ENCODE results near the gene RPN1. TPM values are rescaled to one million over a fixed set of nuclear protein-coding genes. Genes with fewer than 3 reads are reported as not detected.

The RPN1 gene
- total and polyA plus RNA-seq, 2 of the 8 experiments (the other 6 are each of a cell fraction or from before 2014, with no cell fraction given): 165 to 211 TPM

GRCh38 chr3:128606094-128606493 lies 44.5 kb downstream of the RPN1 start:
- H4K20me1 ChIP-seq (replicated peaks in 1 of 2; ENCODE audit: control insufficient read depth in 1 of 2, insufficient read depth in 2 of 2, low read length in 2 of 2): peaks cover 0 to 9% of the 10 kb centered on the region in 2 experiments
- DNase-seq (ENCODE audit: low read depth in 1 of 2, low spot score in 2 of 2) (no peak), FAIRE-seq (no peak)
- no peak overlapping the region for H2BK15ac ChIP-seq (ENCODE audit: low read length)
- ChIA-PET POLR2A (ENCODE audit: partially characterized antibody) (interaction anchor here (0.6 kb wide), 1 partner anchor 495 kb away, joined by 3 read pairs; no protein-coding TSS in a partner anchor), CTCF (ENCODE audit: partially characterized antibody) (interaction anchor here (1.9 to 11.3 kb wide), 4 partner anchors 10 to 27 kb away, joined by 5 to 182 read pairs (median 84); no protein-coding TSS in a partner anchor)
- no peaks in the 10 kb centered on the region for H3K36me3 ChIP-seq (ENCODE audit: control insufficient read depth in 2 of 4, insufficient read depth in 4 of 4, low read length in 3 of 4)
- no peak overlapping the region for H2BK120ac ChIP-seq (replicated peaks; ENCODE audit: low read depth, low read length)
- no peak overlapping the region for H2BK20ac ChIP-seq (ENCODE audit: low read length)
- no peak overlapping the region for H3K9ac ChIP-seq (replicated peaks in 1 of 4; ENCODE audit: extremely low read depth in 1 of 4, low read depth in 3 of 4, low read length in 3 of 4)
- H2BK12ac ChIP-seq (ENCODE audit: low read depth, low read length): no peak overlapping the region
- H3K18ac ChIP-seq (ENCODE audit: extremely low read depth, low read length): no peak overlapping the region
- H2AFZ ChIP-seq (ENCODE audit: low read length): no peak overlapping the region
- no peak overlapping the region for H3K4me3 ChIP-seq (ENCODE audit: extremely low read depth in 1 of 4, insufficient read depth in 2 of 4, low read depth in 3 of 4, low read length in 4 of 4)
- H3K4me2 ChIP-seq (ENCODE audit: insufficient read depth in 1 of 2, low read depth in 2 of 2, low read length in 2 of 2): no peak overlapping the region
- no peak overlapping the region for H4K8ac ChIP-seq (ENCODE audit: extremely low read depth, insufficient read depth, low read length)
- peaks cover 0 to 8% (median 4%) of the 10 kb centered on the region in 4 experiments; a peak in 4 of 7 replicates for H3K27me3 ChIP-seq (replicated peaks in 1 of 4; ENCODE audit: control insufficient read depth in 3 of 4, extremely low read depth in 1 of 4, insufficient read depth in 3 of 4, low read length in 3 of 4)
- no peak overlapping the region for H4K5ac ChIP-seq (ENCODE audit: insufficient read length, low read depth, low read length)
- no peak overlapping the region for H2BK5ac ChIP-seq (ENCODE audit: low read depth, low read length)
- no peak overlapping the region for H2AK5ac ChIP-seq (ENCODE audit: low read depth, low read length)
- H3K27ac ChIP-seq (ENCODE audit: low read depth, low read length): no peak overlapping the region
- H3K56ac ChIP-seq (replicated peaks; ENCODE audit: insufficient read length, low read depth, low read length): no peak overlapping the region
- no peak overlapping the region for H3K14ac ChIP-seq (ENCODE audit: insufficient read length)
- H3K23me2 ChIP-seq (ENCODE audit: low read depth, low read length): peaks cover 5% of the 10 kb centered on the region
- 0 out of 2 replicates have a peak, but pooled peaks cover 3% of the 10 kb centered on the region for H3K79me1 ChIP-seq (ENCODE audit: low read depth, low read length)
- TF ChIP-seq SP1 (IDR thresholded peaks at IDR 0.05; ENCODE audit: low read depth, low read length): no peak
- H3K9me3 ChIP-seq (ENCODE audit: insufficient read depth in 2 of 2, low read depth in 1 of 2, low read length in 1 of 2): no peaks in the 10 kb centered on the region
- peaks cover 0 to 2% (median 0%) of the 10 kb centered on the region in 4 experiments; a peak in 1 of 7 replicates for H3K4me1 ChIP-seq (replicated peaks in 1 of 4; ENCODE audit: control insufficient read depth in 3 of 4, insufficient read depth in 4 of 4, low read length in 3 of 4)
- H3K4ac ChIP-seq (replicated peaks; ENCODE audit: insufficient read length, low read depth, low read length): no peak overlapping the region
- no peak overlapping the region for H4K91ac ChIP-seq (replicated peaks; ENCODE audit: insufficient read length, low read length)
- H3K23ac ChIP-seq (ENCODE audit: insufficient read length): no peak overlapping the region
- 86% methylated on average over 7 of the region's 7 CpGs; no CpG with 5 or more reads in 1 of the 2 experiments for WGBS, 2 experiments (ENCODE audit: extremely low coverage in 1 of 2, insufficient coverage in 1 of 2, insufficient read length in 1 of 2, insufficient replicate concordance in 2 of 2, low coverage in 1 of 2, low lambda C conversion rate in 2 of 2, missing lambda C conversion rate in 1 of 2)
- H3K79me2 ChIP-seq (ENCODE audit: control insufficient read depth in 1 of 2, insufficient read depth in 2 of 2, low read length in 2 of 2): no peaks in the 10 kb centered on the region
